Measurements from ENCODE around the gene NME3.

The NME3 gene

GRCh38 chr16:1764971-1765370 is 6.4 kb downstream of the NME3 start:
- Histone ChIP-seq H3K9me3 (replicated peaks; ENCODE audit: low read length) (no peaks in the 10 kb centered on the region), H3K4me1 (ENCODE audit: control insufficient read depth, insufficient read depth, low read length) (peaks cover 1% of the 10 kb centered on the region), H3K4me2 (ENCODE audit: low read length) (no peak overlapping the region), H3K4me3 (ENCODE audit: low read length) (no peak overlapping the region), H3K36me3 (ENCODE audit: insufficient read depth, low read length) (peaks cover 82% of the 10 kb centered on the region), H3K9ac (ENCODE audit: low read depth, low read length) (no peak overlapping the region), H3K27me3 (ENCODE audit: control insufficient read depth, insufficient read depth, low read length) (no peaks in the 10 kb centered on the region)

GRCh38 chr16:1763521-1764511 is 7.5 kb downstream of the NME3 start:
- Histone ChIP-seq H3K36me3 (ENCODE audit: insufficient read depth, low read length) (peaks cover 77% of the 10 kb centered on the region), H3K9me3 (replicated peaks; ENCODE audit: low read length) (no peaks in the 10 kb centered on the region), H3K4me3 (ENCODE audit: low read length) (no peak overlapping the region), H3K9ac (ENCODE audit: low read depth, low read length) (no peak overlapping the region), H3K4me2 (ENCODE audit: low read length) (no peak overlapping the region), H3K4me1 (ENCODE audit: control insufficient read depth, insufficient read depth, low read length) (no peaks in the 10 kb centered on the region), H3K27me3 (ENCODE audit: control insufficient read depth, insufficient read depth, low read length) (no peaks in the 10 kb centered on the region)

GRCh38 chr16:1762879-1763520 is 8.3 kb downstream of the NME3 start:
- H3K4me1 ChIP-seq (ENCODE audit: control insufficient read depth, insufficient read depth, low read length) = no peaks in the 10 kb centered on the region
- H3K9me3 ChIP-seq (replicated peaks; ENCODE audit: low read length) = no peaks in the 10 kb centered on the region
- no peak overlapping the region for H3K9ac ChIP-seq (ENCODE audit: low read depth, low read length)
- H3K27me3 ChIP-seq (ENCODE audit: control insufficient read depth, insufficient read depth, low read length) = no peaks in the 10 kb centered on the region
- H3K4me3 ChIP-seq (ENCODE audit: low read length) = no peak overlapping the region
- no peak overlapping the region for H3K4me2 ChIP-seq (ENCODE audit: low read length)
- H3K36me3 ChIP-seq (ENCODE audit: insufficient read depth, low read length) = peaks cover 74% of the 10 kb centered on the region

- Histone ChIP-seq H3K4me1 (ENCODE audit: control insufficient read depth, insufficient read depth, low read length) (no peaks in the 10 kb centered on the region), H3K4me2 (ENCODE audit: low read length) (no peak overlapping the region), H3K9ac (ENCODE audit: low read depth, low read length) (no peak overlapping the region), H3K36me3 (ENCODE audit: insufficient read depth, low read length) (peaks cover 71% of the 10 kb centered on the region), H3K4me3 (ENCODE audit: low read length) (no peak overlapping the region), H3K9me3 (replicated peaks; ENCODE audit: low read length) (no peaks in the 10 kb centered on the region), H3K27me3 (ENCODE audit: control insufficient read depth, insufficient read depth, low read length) (no peaks in the 10 kb centered on the region)
Measured at GRCh38 chr16:1762196-1762878, 9.0 kb downstream of the NME3 start.

GRCh38 chr16:1761751-1762150 is 9.6 kb downstream of the NME3 start:
- Histone ChIP-seq H3K9me3 (replicated peaks; ENCODE audit: low read length) (no peaks in the 10 kb centered on the region), H3K9ac (ENCODE audit: low read depth, low read length) (no peak overlapping the region), H3K27me3 (ENCODE audit: control insufficient read depth, insufficient read depth, low read length) (no peaks in the 10 kb centered on the region), H3K36me3 (ENCODE audit: insufficient read depth, low read length) (peaks cover 66% of the 10 kb centered on the region), H3K4me3 (ENCODE audit: low read length) (no peak overlapping the region), H3K4me1 (ENCODE audit: control insufficient read depth, insufficient read depth, low read length) (no peaks in the 10 kb centered on the region), H3K4me2 (ENCODE audit: low read length) (no peak overlapping the region)

GRCh38 chr16:1760911-1761310 is 10.4 kb downstream of the NME3 start:
- no peaks in the 10 kb centered on the region for H3K27me3 ChIP-seq (ENCODE audit: control insufficient read depth, insufficient read depth, low read length)
- no peaks in the 10 kb centered on the region for H3K4me1 ChIP-seq (ENCODE audit: control insufficient read depth, insufficient read depth, low read length)
- no peaks in the 10 kb centered on the region for H3K9me3 ChIP-seq (replicated peaks; ENCODE audit: low read length)
- no peak overlapping the region for H3K4me3 ChIP-seq (ENCODE audit: low read length)
- no peak overlapping the region for H3K4me2 ChIP-seq (ENCODE audit: low read length)
- peaks cover 62% of the 10 kb centered on the region for H3K36me3 ChIP-seq (ENCODE audit: insufficient read depth, low read length)
- H3K9ac ChIP-seq (ENCODE audit: low read depth, low read length) = no peak overlapping the region

- H3K4me1 ChIP-seq (ENCODE audit: control insufficient read depth, insufficient read depth, low read length) = no peaks in the 10 kb centered on the region
- H3K9ac ChIP-seq (ENCODE audit: low read depth, low read length) = no peak overlapping the region
- H3K9me3 ChIP-seq (replicated peaks; ENCODE audit: low read length) = no peaks in the 10 kb centered on the region
- no peak overlapping the region for H3K4me2 ChIP-seq (ENCODE audit: low read length)
- no peak overlapping the region for H3K4me3 ChIP-seq (ENCODE audit: low read length)
- H3K27me3 ChIP-seq (ENCODE audit: control insufficient read depth, insufficient read depth, low read length) = no peaks in the 10 kb centered on the region
- peaks cover 56% of the 10 kb centered on the region for H3K36me3 ChIP-seq (ENCODE audit: insufficient read depth, low read length)
Measured at GRCh38 chr16:1759511-1759910, 11.8 kb downstream of the NME3 start.

GRCh38 chr16:1758923-1759322 is 12.4 kb downstream of the NME3 start:
- H3K4me1 ChIP-seq (ENCODE audit: control insufficient read depth, insufficient read depth, low read length) = no peaks in the 10 kb centered on the region
- H3K9ac ChIP-seq (ENCODE audit: low read depth, low read length) = no peak overlapping the region
- H3K4me2 ChIP-seq (ENCODE audit: low read length) = no peak overlapping the region
- H3K9me3 ChIP-seq (replicated peaks; ENCODE audit: low read length) = no peaks in the 10 kb centered on the region
- peaks cover 50% of the 10 kb centered on the region for H3K36me3 ChIP-seq (ENCODE audit: insufficient read depth, low read length)
- H3K4me3 ChIP-seq (ENCODE audit: low read length) = no peak overlapping the region
- H3K27me3 ChIP-seq (ENCODE audit: control insufficient read depth, insufficient read depth, low read length) = no peaks in the 10 kb centered on the region

GRCh38 chr16:1757714-1758461 is 13.5 kb downstream of the NME3 start:
- H3K36me3 ChIP-seq (ENCODE audit: insufficient read depth, low read length) = peaks cover 44% of the 10 kb centered on the region
- H3K27me3 ChIP-seq (ENCODE audit: control insufficient read depth, insufficient read depth, low read length) = no peaks in the 10 kb centered on the region
- H3K4me1 ChIP-seq (ENCODE audit: control insufficient read depth, insufficient read depth, low read length) = no peaks in the 10 kb centered on the region
- H3K4me3 ChIP-seq (ENCODE audit: low read length) = no peak overlapping the region
- H3K9ac ChIP-seq (ENCODE audit: low read depth, low read length) = no peak overlapping the region
- H3K4me2 ChIP-seq (ENCODE audit: low read length) = no peak overlapping the region
- no peaks in the 10 kb centered on the region for H3K9me3 ChIP-seq (replicated peaks; ENCODE audit: low read length)

GRCh38 chr16:1754204-1754603 is 17.1 kb downstream of the NME3 start:
- Histone ChIP-seq H3K4me3 (ENCODE audit: low read length) (no peak overlapping the region), H3K9me3 (replicated peaks; ENCODE audit: low read length) (no peaks in the 10 kb centered on the region), H3K27me3 (ENCODE audit: control insufficient read depth, insufficient read depth, low read length) (no peaks in the 10 kb centered on the region), H3K9ac (ENCODE audit: low read depth, low read length) (no peak overlapping the region), H3K4me2 (ENCODE audit: low read length) (no peak overlapping the region), H3K4me1 (ENCODE audit: control insufficient read depth, insufficient read depth, low read length) (peaks cover 9% of the 10 kb centered on the region), H3K36me3 (ENCODE audit: insufficient read depth, low read length) (peaks cover 46% of the 10 kb centered on the region)

GRCh38 chr16:1752853-1753252 is 18.5 kb downstream of the NME3 start:
- H3K4me2 ChIP-seq (ENCODE audit: low read length) = no peak overlapping the region
- H3K36me3 ChIP-seq (ENCODE audit: insufficient read depth, low read length) = peaks cover 53% of the 10 kb centered on the region

More at GRCh38 chr16:1752853-1753252, 18.5 kb downstream of the NME3 start:
- Histone ChIP-seq H3K9me3 (replicated peaks; ENCODE audit: low read length) (no peaks in the 10 kb centered on the region), H3K4me3 (ENCODE audit: low read length) (no peak overlapping the region), H3K27me3 (ENCODE audit: control insufficient read depth, insufficient read depth, low read length) (no peaks in the 10 kb centered on the region), H3K4me1 (ENCODE audit: control insufficient read depth, insufficient read depth, low read length) (peaks cover 9% of the 10 kb centered on the region), H3K9ac (ENCODE audit: low read depth, low read length) (no peak overlapping the region)

Measured in skeletal muscle satellite cell (primary cell).